22Rv1 (cell line): ENCODE results near the gene TP73.

Experiments
- CTCF ChIP-seq: fragments of 450-650 bp; IDR thresholded peaks from 2 replicates; pipeline ENCODE4 v1.5.1; 2017; ENCODE audit warnings: mild to moderate bottlenecking
- ZFX ChIP-seq: fragments of 450-650 bp; IDR thresholded peaks from 2 replicates; pipeline ENCODE4 v1.6.1; 2017; ENCODE audit warnings: antibody characterized with exemption, borderline replicate concordance

- no peak for TF ChIP-seq CTCF
- no peak for TF ChIP-seq ZFX
Measured at GRCh38 chr1:3721955-3722465, 69.7 kb downstream of the TP73 start.
